GM10266 (cell line): ENCODE data around the gene UBXN7.
"Not testable (repeated sequence)": the region's sequence is repeated elsewhere in the genome, so short reads cannot be mapped to it uniquely, and the experiment has no call there.

ENCODE experiments used
- DNase-seq: peaks from one replicate; pipeline ENCODE4 v3.0.0; 2012; ENCODE audit errors: extremely low spot score
- CTCF ChIP-seq: IDR thresholded peaks from 2 replicates; pipeline ENCODE4 v1.5.1; 2012; ENCODE audit warnings: mild to moderate bottlenecking, low read depth; ENCODE audit not compliant: control insufficient read depth, insufficient read depth; ENCODE audit errors: missing control alignments

Gene UBXN7

GRCh38 chr3:196348698-196349097 is 83.5 kb downstream of the UBXN7 start:
- no peak for DNase-seq

DNA sequence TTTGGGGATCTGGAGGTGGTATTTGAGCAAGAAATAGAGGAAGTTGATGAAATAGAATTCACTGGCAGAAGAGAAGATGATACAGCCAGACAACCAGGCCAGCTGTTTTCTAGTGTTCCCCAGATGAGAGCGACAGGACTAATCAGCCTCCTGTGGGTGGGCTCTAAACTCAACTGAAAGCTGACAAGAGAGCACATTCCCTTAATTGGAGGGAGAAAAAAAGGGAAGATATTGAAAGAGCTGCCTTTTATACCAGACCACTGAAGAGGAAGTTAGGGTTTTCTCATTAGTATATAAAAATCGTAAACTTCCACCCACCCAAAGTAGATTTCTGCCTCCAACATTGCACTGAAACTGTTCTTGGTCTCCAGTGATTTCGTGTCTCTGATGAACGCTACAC is 87.6 kb downstream of the UBXN7 start:
- DNase-seq = peak; percentile 42
- TF ChIP-seq CTCF = no peak

More at GRCh38 chr3:196348698-196349097, 83.5 kb downstream of the UBXN7 start:
- no peak for TF ChIP-seq CTCF

GRCh38 chr3:196343917-196344316 is 88.3 kb downstream of the UBXN7 start:
- DNase-seq = not testable (repeated sequence)

DNA sequence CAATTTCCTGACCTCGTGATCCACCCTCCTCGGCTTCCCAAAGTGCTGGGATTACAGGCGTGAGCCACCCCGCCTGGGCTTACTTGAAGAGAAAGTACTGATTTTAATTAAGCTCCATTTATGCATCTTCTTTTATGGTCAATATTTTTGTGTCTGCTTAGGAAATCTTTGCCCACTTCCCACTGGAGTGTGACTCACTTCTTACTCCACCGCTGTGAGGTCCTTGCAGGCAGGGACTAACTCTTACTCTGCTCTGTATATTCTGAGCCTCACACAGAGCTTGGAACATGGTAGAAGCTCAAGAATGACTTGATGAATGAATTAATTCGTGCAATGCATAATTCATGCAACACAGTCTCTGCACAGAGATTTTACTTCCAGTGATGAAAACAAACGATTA is 91.1 kb downstream of the UBXN7 start:
- no peak for DNase-seq
- no peak for TF ChIP-seq CTCF

GRCh38 chr3:196340466-196340865 is 91.8 kb downstream of the UBXN7 start:
- TF ChIP-seq CTCF = no peak
- DNase-seq = peak; percentile 51

GRCh38 chr3:196339493-196340254 is 92.6 kb downstream of the UBXN7 start:
- no peak for DNase-seq
- no peak for TF ChIP-seq CTCF

- TF ChIP-seq CTCF = no peak
- no peak for DNase-seq
Observed at GRCh38 chr3:196339044-196339443, 93.2 kb downstream of the UBXN7 start.

DNA sequence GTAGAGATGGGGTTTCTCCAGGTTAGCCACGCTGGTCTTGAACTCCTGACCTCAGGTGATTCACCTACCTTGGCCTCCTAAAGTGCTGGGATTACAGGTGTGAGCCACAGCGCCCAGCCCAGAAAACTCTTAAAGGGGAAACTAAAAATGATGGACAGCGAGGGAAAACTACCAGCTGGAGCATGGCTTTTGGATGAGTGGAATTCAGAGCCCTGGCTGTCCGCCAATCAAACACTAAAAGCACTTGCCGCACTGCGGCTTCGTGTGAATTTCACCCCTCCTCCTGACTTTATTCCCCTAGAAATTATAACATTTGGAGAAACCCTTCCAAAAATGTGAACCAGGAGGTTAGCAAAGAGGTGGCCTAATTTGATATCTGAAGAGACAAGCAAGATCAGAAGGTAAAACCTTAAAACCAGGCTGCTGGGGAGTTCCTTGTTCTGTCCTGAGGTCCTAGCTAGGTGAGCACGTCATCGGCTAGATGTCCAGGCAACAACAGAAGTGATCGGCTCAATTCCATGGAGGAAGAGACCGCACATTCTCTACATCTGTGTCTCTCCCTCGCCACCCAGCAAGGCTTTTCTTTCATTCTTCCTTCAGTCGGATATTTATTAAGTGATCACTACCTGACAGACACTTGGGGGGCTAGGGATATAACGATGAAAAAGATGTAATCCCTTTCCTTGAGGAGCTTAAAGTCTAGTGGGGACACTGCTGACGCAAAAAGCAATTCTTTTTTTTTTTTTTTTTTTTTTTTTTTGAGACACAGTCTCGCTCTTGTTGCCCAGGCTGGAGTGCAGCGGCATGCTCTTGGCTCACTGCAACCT is 95.7 kb downstream of the UBXN7 start:
- TF ChIP-seq CTCF = no peak
- DNase-seq = no peak
